ENCODE data around the gene CLK2.
"Not testable (repeated sequence)": the region's sequence is repeated elsewhere in the genome, so short reads cannot be mapped to it uniquely, and the experiment has no call there.

The CLK2 gene

DNA sequence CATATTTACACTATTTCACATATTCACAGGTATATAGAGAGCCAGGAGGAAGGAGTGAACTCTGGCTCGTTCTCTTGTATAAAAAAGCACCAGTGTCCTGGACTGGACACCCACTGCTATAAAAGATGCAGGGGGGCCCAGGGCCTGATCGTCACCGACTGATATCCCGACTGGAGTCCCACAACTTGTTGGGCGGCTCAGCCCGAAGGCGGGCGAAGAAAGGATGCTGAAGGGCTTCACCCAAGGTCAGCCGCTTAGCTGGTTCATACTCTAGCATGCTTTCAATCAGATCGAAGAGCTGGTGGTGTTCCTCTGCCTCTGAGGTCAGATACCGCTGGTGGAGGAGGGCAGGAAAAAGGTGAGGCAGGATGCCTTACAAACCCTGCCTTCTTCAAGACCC is 10.2 kb downstream of the CLK2 start:
- DNase-seq = no peak

DNA sequence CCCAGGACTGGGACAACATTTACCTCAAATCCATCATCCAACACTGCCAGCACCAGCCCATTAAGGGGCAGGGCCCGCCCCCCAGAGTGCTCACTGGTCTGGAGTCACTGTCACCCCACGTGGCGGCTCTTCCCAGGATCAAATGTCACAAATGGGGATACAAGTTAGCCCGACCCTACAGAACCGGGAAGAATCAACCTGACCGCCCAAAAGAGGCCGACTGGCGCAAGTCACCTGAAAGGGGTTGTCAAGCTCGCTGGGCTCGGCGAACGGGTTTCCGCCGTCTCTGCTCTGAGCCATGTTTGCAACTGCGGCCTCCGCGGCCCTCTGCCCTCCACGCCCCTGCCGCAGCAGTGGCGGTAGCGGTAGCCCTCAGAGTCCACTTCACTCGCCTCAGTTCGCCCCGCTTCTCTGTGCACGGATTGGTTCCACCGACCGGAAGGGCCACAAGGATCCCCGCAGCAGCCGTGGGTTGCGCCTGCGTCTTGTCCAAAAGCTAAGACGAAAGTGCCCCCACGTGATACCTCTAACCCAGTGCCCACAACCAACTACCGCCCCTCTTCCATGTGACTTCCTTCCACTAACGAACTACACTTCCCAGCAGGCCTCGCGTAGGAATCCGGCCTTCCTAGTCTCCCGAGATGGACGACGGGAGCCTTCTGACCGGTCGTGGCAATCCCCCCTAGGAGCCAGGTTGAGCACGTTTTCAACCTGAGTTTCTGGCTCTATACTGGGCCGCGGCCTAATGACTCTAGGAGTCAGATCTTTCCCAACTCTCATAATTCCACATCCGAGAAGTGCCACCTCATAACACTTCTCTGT is 11.2 kb downstream of the CLK2 start, which contains the start of gene SCAMP3:
Gene SCAMP3 (minus strand): TSS at position 509 of the 822 bp plus-strand sequence. CDS start 209 bp downstream, at position 300.
- DNase-seq = peak; percentile 97

GRCh38 chr1:155261493-155261851 is 11.8 kb downstream of the CLK2 start:
- peak; percentile 49 for DNase-seq

GRCh38 chr1:155260276-155260675 is 13.0 kb downstream of the CLK2 start:
- DNase-seq = no peak

- no peak for DNase-seq
These were observed 17.0 kb downstream of the CLK2 start for GRCh38 chr1:155256058-155256852.

GRCh38 chr1:155255243-155256007 is 17.9 kb downstream of the CLK2 start, which contains the start of gene ENTREP3:
ENTREP3 (minus strand) TSS chr1:155255483; CDS start chr1:155254877, 606 bp downstream.
- peak; percentile 85 for DNase-seq

GRCh38 chr1:155254714-155255242 is 18.5 kb downstream of the CLK2 start:
- no peak for DNase-seq

DNA sequence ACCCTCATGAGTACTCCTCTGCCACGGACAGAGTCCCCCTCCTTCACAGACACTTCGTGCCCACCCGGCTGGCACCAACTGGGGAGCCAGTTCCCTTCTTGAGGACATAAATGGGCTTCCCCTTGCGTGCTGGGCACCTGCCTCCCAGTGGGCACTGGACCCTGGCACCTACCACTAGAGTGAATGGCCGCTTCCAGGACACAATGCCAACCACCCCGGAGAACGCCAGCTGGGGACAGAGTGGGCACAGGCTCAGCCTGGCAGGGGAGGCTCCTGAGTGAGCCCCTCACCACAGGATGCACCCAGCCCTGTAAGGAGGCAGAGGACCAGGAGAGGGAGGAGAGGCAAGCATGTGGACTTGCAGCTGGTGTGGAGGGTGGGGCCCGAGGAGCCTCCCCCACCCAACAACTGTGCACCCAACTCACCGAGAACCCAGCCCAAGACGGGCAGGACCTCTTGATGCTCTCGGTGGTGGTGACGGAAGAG is 19.0 kb downstream of the CLK2 start:
- DNase-seq = no peak

GRCh38 chr1:155253797-155254196 is 19.5 kb downstream of the CLK2 start:
- no peak for DNase-seq

GRCh38 chr1:155253208-155253607 is 20.1 kb downstream of the CLK2 start:
- DNase-seq = no peak

GRCh38 chr1:155251566-155251965 is 21.7 kb downstream of the CLK2 start:
- no peak for DNase-seq

- DNase-seq = peak; percentile 97
These were observed 22.5 kb downstream of the CLK2 start for GRCh38 chr1:155250633-155251449.

DNA sequence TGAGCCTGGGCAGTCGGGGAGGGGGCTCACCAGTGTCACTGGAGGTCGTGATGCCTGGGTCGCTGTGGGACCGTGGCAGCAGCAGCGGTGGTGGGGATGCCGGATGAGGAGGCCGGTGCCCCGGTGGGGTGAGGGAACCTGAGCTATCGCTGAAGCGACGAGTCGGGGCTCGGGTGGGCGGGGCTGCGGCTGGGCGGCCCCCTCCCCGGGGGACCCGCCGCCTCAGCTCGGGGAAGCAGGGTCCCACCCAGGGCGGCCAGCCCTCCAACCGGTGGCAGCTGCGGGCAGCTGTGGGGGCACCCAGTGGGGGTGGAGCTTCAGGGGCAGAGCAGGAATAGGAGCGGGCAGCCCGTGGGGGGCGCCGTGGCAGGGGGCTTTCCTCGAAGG is 23.1 kb downstream of the CLK2 start:
- DNase-seq = no peak

GRCh38 chr1:155247667-155248553 is 25.4 kb downstream of the CLK2 start:
- DNase-seq = no peak

DNA sequence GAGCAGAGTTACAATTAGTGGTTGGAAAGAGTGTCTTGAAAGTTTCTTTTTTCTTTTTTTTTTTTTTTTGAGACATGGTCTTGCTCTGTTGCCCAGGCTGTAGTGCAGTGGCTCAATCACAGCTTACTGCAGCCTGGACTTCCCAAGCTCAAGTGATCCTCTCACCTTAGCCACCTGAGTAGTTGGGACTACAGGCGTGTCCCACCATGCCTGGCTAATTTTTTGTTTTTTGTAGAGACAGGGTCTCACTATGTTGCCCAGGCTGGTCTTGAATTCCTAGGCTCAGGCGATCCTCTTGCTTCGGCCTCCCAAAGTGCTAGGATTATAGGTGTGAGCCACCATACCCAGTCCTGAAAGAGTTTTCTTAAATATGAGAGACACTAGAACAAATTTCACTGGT is 26.5 kb downstream of the CLK2 start:
- DNase-seq = not testable (repeated sequence)

DNA sequence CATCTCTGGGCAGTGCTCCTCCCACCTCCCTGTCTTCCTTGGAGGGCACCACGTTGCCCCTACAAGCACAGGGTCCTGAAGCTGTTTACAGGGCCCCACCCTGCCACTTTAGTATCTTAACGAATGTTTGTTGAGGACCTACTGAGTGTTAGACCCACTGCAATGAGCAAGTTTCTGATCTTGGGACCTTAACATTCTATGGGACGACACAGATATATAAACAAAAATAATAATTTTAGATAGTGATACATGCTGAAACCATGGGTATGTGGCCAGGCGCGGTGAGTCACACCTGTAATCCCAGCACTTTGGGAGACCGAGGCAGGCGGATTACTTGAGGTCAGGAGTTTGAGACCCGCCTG is 28.2 kb downstream of the CLK2 start:
- no peak for DNase-seq

GRCh38 chr1:155244368-155245162 is 28.7 kb downstream of the CLK2 start:
- peak; percentile 100 for DNase-seq

DNA sequence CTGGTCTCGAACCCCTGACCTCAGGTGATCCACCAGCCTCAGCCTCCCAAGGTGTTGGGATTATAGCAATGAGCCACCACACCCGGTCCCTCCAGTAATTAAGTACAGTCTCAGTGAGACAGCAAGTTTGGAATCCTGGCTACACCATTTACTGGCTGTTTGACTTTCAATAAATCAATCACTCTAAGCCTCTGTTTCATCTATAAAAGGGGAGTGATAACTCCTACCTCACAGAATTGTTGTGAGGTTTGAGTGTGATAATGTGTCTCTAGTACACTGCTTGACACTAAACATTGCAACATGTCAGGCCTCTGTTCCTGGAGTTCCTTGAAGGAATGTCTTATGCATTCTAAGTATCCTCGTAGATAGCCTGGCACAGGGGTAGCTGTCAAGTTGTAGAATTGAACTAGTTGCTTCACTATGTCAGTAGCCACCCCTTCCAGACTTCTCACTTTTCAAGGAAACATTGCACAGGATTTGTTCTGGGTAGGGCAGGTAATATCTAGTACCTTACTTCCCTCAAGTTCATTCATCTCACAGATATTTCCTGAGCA is 30.4 kb downstream of the CLK2 start:
- DNase-seq = no peak

DNA sequence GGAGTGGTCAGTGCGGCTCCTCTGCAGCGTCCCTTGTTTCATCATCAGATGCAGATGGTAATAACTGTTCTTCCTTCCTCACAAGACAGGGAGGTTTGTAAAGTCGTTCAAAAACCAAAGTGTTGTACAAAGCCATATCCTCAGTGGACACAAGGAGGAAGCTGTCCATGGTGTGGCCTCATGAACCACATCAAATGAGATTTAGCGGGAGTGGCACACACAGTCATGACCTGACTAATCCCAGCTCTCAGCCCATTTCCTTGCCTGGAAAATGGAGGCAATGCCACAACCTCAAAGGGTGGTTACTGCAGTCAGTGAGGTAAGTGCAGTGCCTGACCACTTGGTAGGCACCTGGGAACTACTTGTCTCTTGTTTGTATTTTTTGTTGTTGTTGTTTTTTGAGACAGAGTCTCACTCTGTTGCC is 31.5 kb downstream of the CLK2 start:
- peak; percentile 41 for DNase-seq

Data from activated CD4-positive, alpha-beta T cell treated with anti-CD3 and anti-CD28 coated beads, Interleukin-2, amount 50 U/mL, for 16 hours (primary cell).